Stimulated activated CD4-positive, alpha-beta T cell treated with anti-CD3 and anti-CD28 coated beads, TNF-alpha, amount 100 ng/mL, for 48 hours (primary cell): Measurements from ENCODE around the gene LRRC7.

Source experiments
- DNase-seq, 3 donors: peaks; one replicate each; pipeline ENCODE4 v3.0.0-alpha.2; 2020; ENCODE audit warnings: low read depth in 3 of 3

The LRRC7 gene

DNA sequence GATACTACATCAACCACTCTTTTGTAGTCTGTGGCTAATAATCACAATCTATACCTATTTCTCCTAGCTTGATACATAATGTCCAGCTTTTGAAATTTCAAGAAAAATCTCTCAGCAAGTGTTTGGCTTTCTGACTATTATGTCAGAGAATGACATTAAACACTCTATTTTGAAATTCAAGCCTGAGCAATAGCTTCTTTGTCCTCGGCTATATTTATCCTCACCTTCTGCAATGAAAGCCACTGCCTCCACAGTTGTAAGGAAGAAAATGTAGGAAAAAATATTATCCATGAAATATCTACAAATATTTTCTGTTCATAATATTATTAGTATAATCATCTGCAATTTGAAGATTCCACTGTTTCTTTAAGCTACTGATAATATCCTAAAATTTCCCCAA lies 22.1 kb downstream of the LRRC7 start:
- DNase-seq = no peak

DNA sequence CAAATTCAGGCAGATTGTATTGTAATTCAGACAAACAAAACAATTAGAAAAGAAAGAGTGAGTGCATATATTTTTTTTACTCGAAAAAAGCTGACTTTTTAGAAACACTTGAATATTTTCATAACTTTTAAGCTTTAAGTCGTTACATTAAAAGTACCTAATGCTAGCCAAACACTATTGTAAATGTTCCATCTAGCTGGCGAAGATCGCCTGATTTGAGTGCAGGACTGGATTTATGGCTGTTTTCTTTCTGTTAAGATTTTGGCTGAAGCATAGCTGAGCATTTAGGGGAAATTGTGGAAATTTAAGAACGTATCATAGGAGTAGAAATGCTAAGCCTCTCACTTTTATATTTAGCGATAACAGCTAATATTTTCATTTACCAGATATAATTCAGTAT lies 24.6 kb downstream of the LRRC7 start:
- DNase-seq = no peak

DNA sequence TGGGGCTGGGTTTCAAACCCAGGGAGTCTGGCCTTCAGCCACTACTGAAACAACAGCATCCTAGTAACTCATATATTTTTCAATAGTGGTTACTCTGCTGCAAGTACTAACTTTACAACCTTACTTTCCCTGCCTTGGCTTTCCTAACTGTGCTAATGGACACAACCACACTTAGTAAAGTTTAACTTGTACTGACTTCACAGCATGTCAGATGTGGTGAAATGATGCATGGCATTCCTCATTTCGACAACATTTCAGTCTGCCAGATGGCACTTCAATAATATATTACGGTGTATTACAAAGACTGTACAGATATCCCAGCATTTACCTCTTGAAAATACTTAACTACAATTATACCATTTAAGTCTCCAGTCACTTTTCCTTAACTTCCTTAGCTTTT lies 27.8 kb downstream of the LRRC7 start:
- no peak for DNase-seq

DNA sequence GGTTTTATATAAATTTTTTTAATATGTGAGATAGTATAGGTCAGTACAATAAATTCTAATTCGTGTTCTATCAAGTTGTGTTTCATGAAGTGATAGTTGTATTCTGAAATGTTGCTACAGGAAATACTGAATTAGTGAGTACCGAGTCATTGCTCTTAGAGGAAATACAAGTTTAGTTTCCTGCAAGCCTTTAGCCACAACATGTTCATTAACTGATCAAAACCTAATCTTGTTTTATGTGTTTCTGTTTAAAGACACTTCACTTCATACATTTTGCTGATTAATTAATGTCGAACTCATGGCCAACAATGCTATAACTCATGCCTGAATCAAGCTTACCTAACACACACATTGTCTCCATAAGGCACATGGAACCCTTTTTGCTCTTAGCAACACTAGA lies 43.6 kb downstream of the LRRC7 start:
- no peak for DNase-seq

DNA sequence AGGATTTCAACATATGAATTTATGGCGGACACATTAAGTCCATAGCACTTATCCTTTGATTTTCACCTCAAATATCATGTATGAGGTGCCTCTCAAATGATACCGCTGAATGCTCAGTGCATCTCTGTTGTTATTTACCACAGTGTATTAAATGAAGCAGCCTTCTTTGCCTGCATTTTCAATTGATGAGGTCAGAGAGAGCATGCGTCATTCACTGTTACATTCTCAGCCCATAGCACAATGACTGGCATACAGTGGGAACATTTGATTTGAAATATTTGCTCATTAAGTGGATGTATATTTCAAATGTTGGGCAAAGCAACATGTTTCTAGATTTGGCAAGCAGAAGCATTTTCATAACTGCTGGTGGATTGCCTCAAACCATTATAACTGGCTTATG lies 45.7 kb downstream of the LRRC7 start:
- DNase-seq = no peak

DNA sequence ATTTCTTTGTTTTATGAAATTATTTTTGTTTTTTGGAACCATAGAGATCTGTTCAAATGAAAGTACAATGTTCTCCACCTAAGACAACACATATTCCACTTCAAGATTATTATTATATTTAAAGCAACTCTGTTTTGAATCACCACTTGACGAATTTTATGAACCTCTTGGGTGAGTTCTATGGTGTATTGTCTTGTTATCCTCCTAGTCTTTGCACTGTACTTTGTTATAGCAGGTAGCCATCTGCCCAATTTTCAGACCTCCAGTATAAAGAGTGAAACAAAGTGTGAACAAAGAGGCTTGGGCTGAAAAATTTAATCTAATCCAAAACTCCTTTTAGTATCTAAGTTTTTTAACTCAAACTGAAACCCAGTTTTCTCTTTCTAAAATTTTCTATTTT lies 71.0 kb downstream of the LRRC7 start:
- no peak for DNase-seq

DNA sequence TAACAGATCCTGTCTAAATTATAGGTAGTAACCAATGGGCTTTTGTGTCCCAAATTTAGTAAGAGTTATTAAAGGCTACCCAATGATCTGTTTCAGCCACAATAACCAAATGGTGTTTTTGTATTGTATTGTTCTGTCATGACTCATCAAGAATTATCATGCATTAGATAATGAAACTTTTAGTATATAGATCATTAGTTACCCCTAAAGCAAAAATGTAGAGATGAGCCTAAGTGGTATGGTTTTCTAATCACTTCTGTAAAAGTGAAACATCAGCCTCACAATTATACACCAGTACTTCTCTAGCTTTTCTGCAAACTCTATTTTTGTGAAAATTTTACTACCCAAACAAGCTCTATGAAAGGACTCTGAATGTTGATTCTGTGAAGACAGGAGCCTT lies 71.4 kb downstream of the LRRC7 start:
- DNase-seq = no peak

DNA sequence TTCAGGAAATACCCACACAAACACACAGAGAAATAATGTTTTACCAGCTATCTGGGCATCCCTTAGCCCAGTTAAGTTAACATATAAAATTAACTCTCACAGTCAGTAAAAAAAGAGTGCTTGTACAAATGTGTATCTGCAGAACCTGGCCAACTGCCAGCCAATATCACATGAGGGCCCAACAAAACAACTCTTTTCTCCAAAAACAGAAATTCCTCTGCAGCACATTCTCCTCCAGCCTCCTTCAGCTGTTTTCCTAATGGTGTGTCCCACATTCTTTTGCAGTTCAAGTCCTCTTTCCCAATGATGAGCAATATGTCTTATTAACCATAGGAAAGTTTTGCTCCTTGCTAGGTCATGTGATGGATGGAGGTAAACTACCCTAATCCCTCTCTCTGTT lies 75.5 kb downstream of the LRRC7 start:
- DNase-seq = no peak

DNA sequence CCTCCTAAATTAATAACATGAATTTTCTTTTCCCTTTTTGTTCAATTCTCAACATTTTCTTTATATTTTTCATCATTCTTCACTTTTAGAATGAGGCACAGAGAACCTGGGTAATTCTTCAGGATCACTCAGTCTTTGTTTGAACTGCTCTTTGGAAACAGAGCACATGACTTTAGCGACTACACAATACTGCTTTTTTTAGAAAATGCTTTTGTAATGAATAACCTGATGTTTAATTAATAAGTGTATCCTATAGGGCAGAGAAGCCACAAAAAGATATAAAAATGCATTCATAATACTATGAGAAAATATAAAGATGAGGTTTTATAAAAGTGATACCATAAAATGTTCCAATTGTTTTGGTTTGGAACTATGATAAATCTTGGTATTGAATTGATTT lies 77.8 kb downstream of the LRRC7 start:
- no peak for DNase-seq

DNA sequence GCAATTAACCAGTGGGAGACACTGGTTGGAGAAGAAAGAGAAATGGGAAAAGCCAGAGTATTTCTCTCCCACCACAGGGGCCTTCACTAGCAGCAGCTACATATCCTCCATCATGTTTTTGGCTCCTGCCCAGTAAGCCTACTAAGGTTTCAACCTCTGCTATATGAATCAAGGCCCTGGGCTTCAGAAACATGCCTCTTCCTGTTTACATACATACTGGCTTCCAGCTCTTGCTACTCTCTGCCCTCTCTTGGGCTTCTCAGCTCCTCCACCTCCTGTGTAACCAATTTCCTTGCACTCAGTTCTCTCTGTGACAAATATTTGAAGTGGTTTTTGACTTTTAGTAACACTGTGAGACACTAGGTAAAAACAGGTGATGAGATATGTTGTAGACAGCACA lies 80.8 kb downstream of the LRRC7 start:
- no peak for DNase-seq

DNA sequence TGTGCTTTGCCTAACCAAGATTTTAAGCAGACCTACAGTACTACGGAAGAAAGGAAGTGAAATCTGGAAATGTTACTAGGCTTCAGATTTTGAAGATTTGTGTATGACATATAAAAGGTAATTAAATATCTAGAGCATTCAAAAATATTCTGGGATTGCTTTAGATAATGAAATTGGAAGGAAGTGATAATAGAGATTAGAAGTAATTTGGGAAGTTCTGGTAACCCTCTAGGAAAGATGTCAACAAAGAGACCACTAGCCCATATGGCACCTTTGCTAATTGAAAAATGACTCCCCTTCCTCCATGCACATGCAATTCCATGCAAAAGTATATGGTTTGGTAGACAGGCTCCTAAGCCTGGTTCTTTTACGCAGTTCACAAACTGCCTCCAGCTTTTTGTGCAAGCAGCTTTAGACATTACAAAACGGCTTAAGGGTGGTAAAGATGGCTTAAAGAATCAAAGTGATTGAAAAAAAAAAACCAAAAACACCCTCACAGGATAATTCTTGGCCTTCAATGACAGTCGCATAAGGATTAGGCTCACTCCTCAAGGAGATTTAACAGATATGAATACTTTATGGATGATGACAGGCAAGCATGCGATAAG lies 81.8 kb downstream of the LRRC7 start:
- no peak for DNase-seq

DNA sequence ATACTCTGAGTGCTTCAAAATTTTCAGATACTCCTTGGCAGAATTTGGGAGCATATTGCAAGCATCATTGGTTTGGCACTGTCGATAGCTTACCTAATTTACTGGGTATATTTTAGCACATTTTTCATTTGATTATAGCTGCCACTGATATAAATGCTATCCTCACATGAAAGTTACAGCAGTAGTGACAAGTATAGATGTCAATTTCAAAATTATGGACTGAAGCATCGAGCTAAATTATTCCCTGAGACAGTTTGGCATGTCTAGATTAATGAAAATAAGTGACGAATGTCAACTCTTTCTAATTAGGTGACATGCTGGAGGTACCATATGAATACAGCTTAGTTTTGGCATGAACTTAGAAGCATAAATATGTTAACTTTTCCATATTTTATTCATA lies 83.1 kb downstream of the LRRC7 start:
- no peak for DNase-seq

DNA sequence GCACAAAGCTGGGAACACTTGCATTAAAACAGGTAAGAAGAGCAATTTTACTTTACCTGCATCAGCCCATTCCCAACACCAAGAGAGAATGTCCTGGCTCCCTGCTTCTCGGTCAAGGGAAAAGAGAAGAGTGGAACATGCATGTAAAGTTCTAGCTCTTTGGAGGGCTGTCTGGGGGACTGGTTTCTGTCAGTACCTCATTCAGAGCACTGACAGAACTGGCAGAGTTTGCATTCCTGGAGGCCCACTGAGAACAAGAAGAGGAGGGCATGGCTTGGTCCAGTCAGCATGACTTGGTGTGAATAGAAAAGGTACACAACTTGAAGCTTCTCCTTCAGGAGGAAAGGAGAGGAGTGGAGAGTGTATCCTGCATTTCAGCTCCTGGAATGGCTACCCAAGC lies 83.9 kb downstream of the LRRC7 start:
- no peak for DNase-seq

DNA sequence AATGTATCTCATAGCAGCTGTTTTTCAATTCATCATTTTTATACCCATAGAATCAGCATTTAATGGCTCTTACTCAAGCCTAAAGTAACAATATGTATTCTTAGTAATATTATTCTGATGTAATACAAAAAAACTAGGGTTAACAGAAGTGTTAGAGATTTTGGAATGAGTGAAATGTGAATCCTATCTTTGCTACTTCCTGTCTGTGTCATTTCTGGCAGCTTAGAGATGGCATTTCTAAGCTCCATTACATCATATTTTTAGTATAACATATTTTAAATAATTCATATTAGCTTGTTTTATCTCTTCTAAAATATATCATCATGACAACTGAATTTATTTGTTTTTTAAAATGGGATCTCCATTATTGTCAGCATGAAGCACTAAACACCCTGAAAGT lies 90.2 kb downstream of the LRRC7 start:
- DNase-seq = no peak

DNA sequence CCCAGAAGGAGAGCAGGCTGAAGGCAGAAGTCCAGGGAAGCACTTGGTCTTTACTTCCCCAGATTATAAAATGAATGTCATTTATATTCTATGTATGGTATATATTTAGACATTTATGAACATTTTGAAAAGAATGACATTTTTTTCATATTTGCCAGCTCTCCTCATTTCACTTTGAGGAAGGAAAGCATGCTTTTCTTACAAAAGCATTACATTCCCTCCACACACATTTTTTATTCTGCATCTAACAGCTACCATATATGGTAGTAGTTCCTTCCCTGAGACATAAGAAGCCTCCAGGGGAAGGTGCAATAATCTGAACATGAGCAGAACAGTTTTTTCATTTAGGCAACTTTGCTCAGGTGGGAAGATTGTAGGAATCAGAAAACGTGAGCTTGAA lies 94.0 kb downstream of the LRRC7 start:
- DNase-seq = no peak

DNA sequence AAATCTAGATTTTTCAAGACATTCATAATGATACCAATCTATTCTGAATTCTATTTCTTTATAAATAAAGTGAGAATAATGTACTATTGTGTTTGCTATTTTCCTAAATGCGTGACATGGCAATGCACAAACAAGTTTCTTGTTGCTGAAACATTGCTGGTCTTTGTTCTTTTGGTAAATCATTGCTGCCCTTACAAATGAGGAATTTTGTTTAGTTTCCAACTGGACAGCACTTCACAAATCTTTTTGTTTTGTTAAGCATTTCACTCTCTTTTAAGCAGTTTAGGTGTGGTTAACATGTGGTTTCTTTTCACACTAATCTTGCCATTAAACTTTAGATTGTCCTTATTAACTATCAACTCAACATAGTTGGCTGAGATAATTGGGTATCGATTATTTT lies 94.6 kb downstream of the LRRC7 start:
- DNase-seq = no peak

DNA sequence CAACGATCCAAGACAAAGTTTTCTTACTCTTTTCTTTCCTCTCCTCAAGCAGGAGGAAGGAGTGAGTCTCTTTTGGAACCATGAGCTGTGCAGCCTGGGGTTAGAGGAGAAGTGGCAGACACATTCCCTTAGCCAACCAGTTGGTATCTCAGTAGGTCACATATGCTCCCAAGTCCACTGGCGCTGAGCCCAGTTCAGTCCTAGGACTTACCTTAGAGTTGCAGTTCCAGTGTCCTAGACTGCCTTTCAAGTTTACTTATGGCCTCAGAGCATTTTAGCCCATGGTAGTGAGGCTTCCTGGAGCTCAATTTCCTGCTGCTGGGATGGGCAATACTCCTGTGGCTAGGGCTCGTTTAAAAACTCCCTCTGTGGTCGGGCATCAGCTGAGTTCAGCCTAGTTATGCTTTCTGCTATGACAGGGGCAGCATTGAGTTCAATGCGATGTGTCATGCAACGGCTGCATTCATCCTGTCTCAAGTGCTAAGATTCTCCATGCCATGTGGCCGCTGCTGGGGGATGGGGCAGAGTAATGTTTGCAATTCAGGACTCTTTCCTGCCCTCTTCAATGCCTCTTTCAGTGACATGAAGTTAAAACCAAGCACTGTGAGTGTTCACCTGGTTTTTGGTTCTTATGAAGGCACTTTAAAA lies 103.8 kb downstream of the LRRC7 start:
- no peak for DNase-seq

DNA sequence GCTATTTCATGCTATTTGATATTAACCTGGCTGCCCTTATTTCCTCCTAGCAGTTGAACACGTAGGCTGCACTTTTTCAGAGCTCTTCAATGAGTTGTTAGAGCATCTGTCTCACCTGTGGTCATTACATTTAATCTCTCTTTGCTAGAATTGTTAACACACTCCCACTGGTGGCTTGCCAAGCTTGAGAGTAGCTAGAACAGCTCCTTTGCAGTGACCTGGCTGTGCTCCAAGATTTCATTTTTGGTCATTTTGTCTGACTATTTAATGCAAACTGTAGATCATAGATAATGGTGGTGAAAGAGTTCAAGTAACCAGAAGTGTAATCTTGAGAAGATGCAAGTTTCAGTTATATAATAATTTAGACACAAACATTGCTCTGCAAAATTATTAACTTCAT lies 105.6 kb downstream of the LRRC7 start:
- no peak for DNase-seq

DNA sequence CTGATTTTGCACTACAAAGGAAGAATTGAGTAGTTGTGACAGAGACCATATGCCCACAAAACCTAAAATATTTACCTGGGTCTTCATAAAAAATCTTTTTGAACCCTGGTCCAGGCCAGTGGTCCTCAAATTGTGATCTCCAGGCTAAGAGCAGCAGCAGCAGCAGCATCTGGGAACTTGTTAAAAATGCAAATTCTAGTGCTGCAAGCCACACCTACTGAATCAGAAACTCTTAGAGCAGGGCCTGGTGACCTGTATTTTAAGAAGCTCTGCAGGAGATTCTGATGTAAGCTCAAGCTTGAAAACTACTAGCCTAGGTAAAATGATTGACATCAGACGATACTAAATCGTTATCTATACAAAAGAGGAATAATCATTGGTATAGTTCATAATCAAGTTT lies 112.2 kb downstream of the LRRC7 start:
- DNase-seq = no peak

DNA sequence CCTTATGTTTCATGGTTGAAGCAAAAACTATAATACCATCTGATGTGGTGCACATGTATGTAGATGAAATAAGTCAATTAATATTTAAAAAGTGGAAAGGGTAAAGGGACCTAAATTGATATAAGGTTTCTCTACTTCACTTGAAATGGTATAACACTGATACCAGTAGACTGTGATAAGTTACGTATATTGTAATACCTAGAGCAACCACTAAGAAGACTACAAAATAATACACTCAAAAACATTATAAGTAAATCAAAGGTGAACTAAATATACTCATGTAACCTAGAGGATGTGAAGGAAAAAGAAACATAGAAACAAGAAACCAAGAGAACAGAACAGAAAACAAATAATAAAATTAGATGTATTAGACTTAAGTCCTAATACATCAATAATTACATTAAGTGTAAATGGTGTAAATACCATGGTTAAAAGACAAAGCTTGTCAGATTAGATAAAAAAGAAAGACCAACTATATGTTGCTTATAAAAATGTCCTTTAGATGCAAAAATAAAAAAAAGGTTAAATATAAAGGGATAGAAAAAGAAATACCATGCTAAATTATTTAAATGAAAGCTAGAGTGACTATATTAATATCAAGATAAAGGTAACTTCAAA lies 118.8 kb downstream of the LRRC7 start:
- no peak for DNase-seq

DNA sequence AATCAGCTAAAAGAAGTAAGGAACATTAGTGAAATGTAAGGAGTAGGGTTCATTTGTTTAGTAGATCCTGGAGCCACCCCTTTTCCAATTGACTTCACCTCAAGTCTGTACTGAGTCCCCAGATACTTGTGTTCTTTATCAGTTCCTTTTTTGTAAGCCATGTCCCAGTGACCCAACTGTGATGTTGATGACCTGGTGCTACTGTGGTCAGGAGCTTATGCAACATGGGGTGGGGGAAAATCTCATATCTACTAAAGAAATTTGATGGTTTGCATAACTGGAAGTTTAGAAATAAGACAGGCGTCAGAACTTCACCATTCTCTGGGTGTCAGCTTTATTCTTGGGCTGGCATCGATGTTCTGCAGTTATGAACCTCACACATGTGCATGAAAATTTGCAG lies 120.5 kb downstream of the LRRC7 start:
- DNase-seq = no peak

DNA sequence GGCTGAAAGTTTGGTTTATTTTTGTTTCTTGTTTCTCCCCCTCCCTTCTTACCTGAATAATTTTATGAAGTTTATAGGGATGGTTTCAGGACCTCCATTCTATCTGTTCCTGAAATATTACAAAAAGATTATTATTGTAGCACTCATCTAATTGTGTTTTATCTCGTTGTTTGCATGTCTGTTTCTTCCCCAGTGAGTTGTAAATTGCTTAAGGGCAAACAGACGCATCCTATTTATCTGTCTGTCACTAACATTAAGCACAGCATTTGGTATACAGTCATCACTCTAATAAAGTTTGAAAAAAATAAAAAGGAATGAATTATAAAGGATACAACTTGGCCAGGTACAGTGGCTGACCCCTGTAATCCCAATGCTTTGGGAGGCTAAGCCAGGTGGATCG lies 123.5 kb downstream of the LRRC7 start:
- DNase-seq = no peak

DNA sequence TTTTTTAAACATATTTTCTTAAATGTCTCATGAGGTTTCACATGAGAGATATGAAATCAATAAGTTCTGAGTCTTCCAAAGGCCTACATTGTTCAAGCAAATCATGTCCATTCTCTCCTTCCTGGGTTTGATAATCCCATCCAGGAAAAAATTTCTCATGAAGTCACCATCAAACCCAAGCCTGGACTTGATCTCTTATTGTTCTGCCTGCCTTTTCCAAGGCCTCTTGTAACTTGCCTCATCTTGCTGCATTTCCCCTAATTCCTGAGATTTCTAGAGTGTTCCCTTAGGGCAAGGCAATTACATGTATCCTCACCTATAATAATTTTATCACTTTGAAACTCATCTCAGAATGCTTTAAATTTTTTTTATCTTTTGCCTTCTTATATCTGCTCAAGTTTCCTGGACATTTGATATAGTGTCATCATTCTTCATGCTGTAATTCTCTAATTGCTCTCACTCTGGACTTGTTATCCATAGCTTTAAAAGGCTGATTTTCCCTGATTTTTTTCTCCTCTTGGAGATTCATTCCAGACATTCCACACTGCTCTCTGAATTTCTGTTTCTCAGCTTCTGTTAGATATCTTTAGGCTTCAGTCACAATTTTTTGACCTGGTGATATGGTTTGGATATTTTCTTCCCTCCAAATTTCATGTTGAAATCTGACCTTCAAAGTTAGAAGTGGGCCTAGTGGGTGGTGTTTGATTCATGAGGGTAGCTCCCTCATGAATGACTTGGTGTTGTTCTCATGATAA lies 126.4 kb downstream of the LRRC7 start:
- DNase-seq = no peak
